WTC11 (cell line): Measurements from ENCODE around the gene NPIPB6. TPM values are rescaled to one million over a fixed set of nuclear protein-coding genes. Genes with fewer than 3 reads are reported as not detected.

Experiments used
- ATAC-seq: fragments of 200-7000 bp; cut with Tn5 transposase; 2 replicates; pipeline ENCODE4 v1.10.0; 2021; ENCODE audit warnings: mild to moderate bottlenecking, moderate library complexity
- CTCF ChIA-PET: fragments of 300-600 bp; sonication (Branson Sonifier 250); formaldehyde crosslinking; loops from one replicate; lab custom pipeline; 2021; ENCODE audit warnings: antibody characterized with exemption; lab: Charles Lee
- POLR2A ChIA-PET: fragments of 350-600 bp; sonication (Branson Sonifier 250); formaldehyde crosslinking; loops from one replicate; lab custom pipeline; 2021; ENCODE audit warnings: antibody characterized with exemption; lab: Charles Lee
- DNase-seq: peaks from one replicate; pipeline ENCODE4 v3.0.0; 2021; ENCODE audit warnings: low spot score
- H3K27ac Mint-ChIP-seq: 2 replicates; pipeline ENCODE4 v1.8.0; 2021; ENCODE audit warnings: mixed read lengths
- H3K27me3 Mint-ChIP-seq: 2 replicates; pipeline ENCODE4 v1.8.0; 2021; ENCODE audit warnings: low read depth, mild to moderate bottlenecking, moderate library complexity, mixed read lengths
- H3K36me3 Mint-ChIP-seq: 2 replicates; pipeline ENCODE4 v1.8.0; 2021; ENCODE audit warnings: mixed read lengths
- H3K4me1 Mint-ChIP-seq: 2 replicates; pipeline ENCODE4 v1.8.0; 2022; ENCODE audit warnings: mixed read lengths
- H3K4me3 Mint-ChIP-seq: 2 replicates; pipeline ENCODE4 v1.8.0; 2021; ENCODE audit warnings: mild to moderate bottlenecking, moderate library complexity, mixed read lengths
- H3K9me3 Mint-ChIP-seq: 2 replicates; pipeline ENCODE4 v1.8.0; 2021; ENCODE audit warnings: mixed read lengths
- ELF4 ChIP-seq: sonication (generic); formaldehyde crosslinking; IDR thresholded peaks from 2 replicates; pipeline ENCODE4 v1.8.1; 2022; ENCODE audit warnings: low read depth, mild to moderate bottlenecking, moderate library complexity, missing genetic modification reagents
- GTF2I ChIP-seq: fragments of 250-450 bp; sonication (Bioruptor Pico); conservative IDR thresholded peaks from 2 replicates; pipeline ENCODE4 v1.4.0; 2021; ENCODE audit warnings: mild to moderate bottlenecking
- NFYB ChIP-seq: sonication (generic); formaldehyde crosslinking; conservative IDR thresholded peaks from 2 replicates; pipeline ENCODE4 v1.8.0; 2022; ENCODE audit warnings: low read depth, missing genetic modification reagents
- NR2C2 ChIP-seq: sonication (generic); formaldehyde crosslinking; IDR thresholded peaks from 2 replicates; pipeline ENCODE4 v1.8.0; 2022; ENCODE audit warnings: mild to moderate bottlenecking, missing genetic modification reagents
- OVOL2 ChIP-seq: fragments of 250-450 bp; sonication (Bioruptor Pico); IDR thresholded peaks from 2 replicates; pipeline ENCODE4 v1.9.0; 2021; ENCODE audit warnings: mild to moderate bottlenecking, borderline replicate concordance
- PRRX2 ChIP-seq: fragments of 250-450 bp; sonication (Bioruptor Pico); IDR thresholded peaks from 2 replicates; pipeline ENCODE4 v1.8.0; 2021; ENCODE audit warnings: mild to moderate bottlenecking
- SOX15 ChIP-seq: fragments of 250-450 bp; sonication (Bioruptor Pico); IDR thresholded peaks from 2 replicates; pipeline ENCODE4 v1.9.0; 2021; ENCODE audit warnings: mild to moderate bottlenecking
- SP1 ChIP-seq: sonication (generic); formaldehyde crosslinking; conservative IDR thresholded peaks from 2 replicates; pipeline ENCODE4 v1.8.1; 2022; ENCODE audit warnings: missing genetic modification reagents
- TCF7 ChIP-seq: sonication (generic); formaldehyde crosslinking; IDR thresholded peaks from 2 replicates; pipeline ENCODE4 v1.8.0; 2022; ENCODE audit warnings: mild to moderate bottlenecking, low read depth, missing genetic modification reagents, moderate library complexity
- TP53 ChIP-seq: sonication (generic); formaldehyde crosslinking; IDR thresholded peaks from 2 replicates; pipeline ENCODE4 v1.8.1; 2023; ENCODE audit warnings: mild to moderate bottlenecking, missing genetic modification reagents
- ZNF232 ChIP-seq: sonication (generic); formaldehyde crosslinking; IDR thresholded peaks from 2 replicates; pipeline ENCODE4 v1.8.0; 2022; ENCODE audit warnings: mild to moderate bottlenecking, missing genetic modification reagents
- ZNF396 ChIP-seq: fragments of 250-450 bp; sonication (Bioruptor Pico); IDR thresholded peaks from 2 replicates; pipeline ENCODE4 v1.8.0; 2021; ENCODE audit warnings: mild to moderate bottlenecking, moderate library complexity, borderline replicate concordance
- total RNA-seq: library from RNA; stranded (reverse); gene quantifications from 3 replicates; pipeline ENCODE4 v1.2.3, GENCODE V29; 2021
- TF ChIP-seq, protein P1 (sequence below): sonication (generic); formaldehyde crosslinking; IDR thresholded peaks from 2 replicates; pipeline ENCODE4 v1.8.0; 2022; ENCODE audit warnings: mild to moderate bottlenecking, missing genetic modification reagents
- TF ChIP-seq, protein P2 (sequence below): fragments of 250-450 bp; sonication (Bioruptor Pico); IDR thresholded peaks from 2 replicates; pipeline ENCODE4 v1.9.0; 2021; ENCODE audit warnings: mild to moderate bottlenecking
- TF ChIP-seq, protein P3 (sequence below): sonication (generic); formaldehyde crosslinking; IDR thresholded peaks from 2 replicates; pipeline ENCODE4 v1.8.0; 2022; ENCODE audit warnings: mild to moderate bottlenecking, missing genetic modification reagents
- TF ChIP-seq, protein P4 (sequence below): sonication (generic); formaldehyde crosslinking; IDR thresholded peaks from 2 replicates; pipeline ENCODE4 v1.8.0; 2023; ENCODE audit warnings: mild to moderate bottlenecking, missing genetic modification reagents
- TF ChIP-seq, protein P5 (sequence below): sonication (generic); formaldehyde crosslinking; IDR thresholded peaks from 2 replicates; pipeline ENCODE4 v1.8.1; 2022; ENCODE audit warnings: mild to moderate bottlenecking, moderate library complexity, missing genetic modification reagents
- TF ChIP-seq, protein P6 (sequence below): sonication (generic); formaldehyde crosslinking; IDR thresholded peaks from 2 replicates; pipeline ENCODE4 v1.8.1; 2022; ENCODE audit warnings: mild to moderate bottlenecking, missing genetic modification reagents, moderate library complexity, borderline replicate concordance
- TF ChIP-seq, protein P7 (sequence below): sonication (generic); formaldehyde crosslinking; IDR thresholded peaks from 2 replicates; pipeline ENCODE4 v1.8.1; 2022; ENCODE audit warnings: missing genetic modification reagents, borderline replicate concordance
- TF ChIP-seq, protein P8 (sequence below): fragments of 250-450 bp; sonication (Bioruptor Pico); IDR thresholded peaks from 2 replicates; pipeline ENCODE4 v1.9.0; 2021; ENCODE audit warnings: mild to moderate bottlenecking

Gene NPIPB6
- total RNA-seq, 1 experiment from 2014 or later = 0.83 TPM

DNA sequence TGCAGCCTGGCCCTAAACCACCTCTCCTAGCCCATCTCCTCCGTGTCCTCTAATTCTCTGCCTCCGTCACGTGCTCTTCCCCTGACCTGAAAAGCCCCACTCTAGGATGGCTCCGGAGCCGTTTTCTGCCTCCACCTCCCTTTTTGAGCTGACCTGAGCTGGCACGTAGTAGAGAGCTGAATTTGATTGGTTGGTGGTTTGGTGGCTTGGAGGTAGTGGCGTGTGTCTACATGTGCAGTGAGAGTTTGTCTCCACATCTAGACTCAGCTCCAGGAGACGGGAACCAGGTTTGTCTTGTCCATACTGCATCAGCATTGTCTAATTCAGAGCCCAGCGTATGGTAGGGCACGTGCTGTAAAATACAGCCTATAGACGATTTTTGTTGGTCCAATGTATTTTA, 68.0 kb downstream of the NPIPB6 start (continued):
- TF ChIP-seq, protein P1, sequence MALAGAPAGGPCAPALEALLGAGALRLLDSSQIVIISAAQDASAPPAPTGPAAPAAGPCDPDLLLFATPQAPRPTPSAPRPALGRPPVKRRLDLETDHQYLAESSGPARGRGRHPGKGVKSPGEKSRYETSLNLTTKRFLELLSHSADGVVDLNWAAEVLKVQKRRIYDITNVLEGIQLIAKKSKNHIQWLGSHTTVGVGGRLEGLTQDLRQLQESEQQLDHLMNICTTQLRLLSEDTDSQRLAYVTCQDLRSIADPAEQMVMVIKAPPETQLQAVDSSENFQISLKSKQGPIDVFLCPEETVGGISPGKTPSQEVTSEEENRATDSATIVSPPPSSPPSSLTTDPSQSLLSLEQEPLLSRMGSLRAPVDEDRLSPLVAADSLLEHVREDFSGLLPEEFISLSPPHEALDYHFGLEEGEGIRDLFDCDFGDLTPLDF (CRISPR knock-in tag) = no peak
- TF ChIP-seq, protein P2, sequence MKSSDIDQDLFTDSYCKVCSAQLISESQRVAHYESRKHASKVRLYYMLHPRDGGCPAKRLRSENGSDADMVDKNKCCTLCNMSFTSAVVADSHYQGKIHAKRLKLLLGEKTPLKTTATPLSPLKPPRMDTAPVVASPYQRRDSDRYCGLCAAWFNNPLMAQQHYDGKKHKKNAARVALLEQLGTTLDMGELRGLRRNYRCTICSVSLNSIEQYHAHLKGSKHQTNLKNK (CRISPR knock-in tag) = no peak
- no peak for TF ChIP-seq PRRX2 (CRISPR knock-in tag)
- TF ChIP-seq NR2C2 (CRISPR knock-in tag) = no peak
- no peak for TF ChIP-seq ZNF396 (CRISPR knock-in tag)
- TF ChIP-seq TCF7 = no peak
- TF ChIP-seq, protein P3, sequence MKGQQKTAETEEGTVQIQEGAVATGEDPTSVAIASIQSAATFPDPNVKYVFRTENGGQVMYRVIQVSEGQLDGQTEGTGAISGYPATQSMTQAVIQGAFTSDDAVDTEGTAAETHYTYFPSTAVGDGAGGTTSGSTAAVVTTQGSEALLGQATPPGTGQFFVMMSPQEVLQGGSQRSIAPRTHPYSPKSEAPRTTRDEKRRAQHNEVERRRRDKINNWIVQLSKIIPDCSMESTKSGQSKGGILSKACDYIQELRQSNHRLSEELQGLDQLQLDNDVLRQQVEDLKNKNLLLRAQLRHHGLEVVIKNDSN = no peak
- TF ChIP-seq TP53 (CRISPR knock-in tag) = no peak

DNA sequence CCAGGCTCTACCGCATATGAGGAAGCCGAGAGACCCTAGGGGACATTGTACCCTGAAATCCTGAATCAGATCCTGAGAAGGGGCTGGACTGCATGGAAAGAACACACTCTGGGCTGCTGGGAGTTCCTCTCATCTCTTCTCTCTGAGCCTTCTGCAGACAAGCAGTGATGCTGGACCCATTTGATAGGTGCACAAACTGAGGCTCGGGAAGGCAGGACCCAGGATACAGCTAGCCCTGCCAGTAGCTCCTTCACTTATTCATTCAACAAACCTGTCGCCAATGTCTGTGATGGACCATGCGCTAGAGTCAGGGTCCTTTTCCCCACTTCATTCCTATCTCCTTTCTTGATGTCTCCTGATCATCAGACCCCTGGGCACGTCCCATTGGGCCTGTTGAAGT, 69.1 kb downstream of the NPIPB6 start:
- Mint-ChIP-seq H3K36me3 (peaks cover 18% of the 10 kb centered on the region), H3K9me3 (no peaks in the 10 kb centered on the region), H3K4me3 (peak overlapping the region; percentile 88), H3K4me1 (peaks cover 55% of the 10 kb centered on the region), H3K27ac (peak overlapping the region; percentile 87; the same call in 1 of the 2 replicates), H3K27me3 (no peaks in the 10 kb centered on the region)
- CTCF ChIA-PET = interaction anchor here (3.4 kb wide), 1 partner anchor 27 kb away, joined by 14 read pairs; no protein-coding TSS in a partner anchor
- no peak for DNase-seq
- POLR2A ChIA-PET = no interaction called here
- TF ChIP-seq SP1 (CRISPR knock-in tag) (no peak), ZNF232 (no peak), OVOL2 (CRISPR knock-in tag) (no peak), PRRX2 (CRISPR knock-in tag) (no peak), ELF4 (CRISPR knock-in tag) (no peak), GTF2I (CRISPR knock-in tag) (0 out of 2 replicates have a peak, but pooled peaks have one; percentile 15), SOX15 (CRISPR knock-in tag) (no peak), NR2C2 (CRISPR knock-in tag) (no peak), NFYB (no peak)
- TF ChIP-seq, protein P4, sequence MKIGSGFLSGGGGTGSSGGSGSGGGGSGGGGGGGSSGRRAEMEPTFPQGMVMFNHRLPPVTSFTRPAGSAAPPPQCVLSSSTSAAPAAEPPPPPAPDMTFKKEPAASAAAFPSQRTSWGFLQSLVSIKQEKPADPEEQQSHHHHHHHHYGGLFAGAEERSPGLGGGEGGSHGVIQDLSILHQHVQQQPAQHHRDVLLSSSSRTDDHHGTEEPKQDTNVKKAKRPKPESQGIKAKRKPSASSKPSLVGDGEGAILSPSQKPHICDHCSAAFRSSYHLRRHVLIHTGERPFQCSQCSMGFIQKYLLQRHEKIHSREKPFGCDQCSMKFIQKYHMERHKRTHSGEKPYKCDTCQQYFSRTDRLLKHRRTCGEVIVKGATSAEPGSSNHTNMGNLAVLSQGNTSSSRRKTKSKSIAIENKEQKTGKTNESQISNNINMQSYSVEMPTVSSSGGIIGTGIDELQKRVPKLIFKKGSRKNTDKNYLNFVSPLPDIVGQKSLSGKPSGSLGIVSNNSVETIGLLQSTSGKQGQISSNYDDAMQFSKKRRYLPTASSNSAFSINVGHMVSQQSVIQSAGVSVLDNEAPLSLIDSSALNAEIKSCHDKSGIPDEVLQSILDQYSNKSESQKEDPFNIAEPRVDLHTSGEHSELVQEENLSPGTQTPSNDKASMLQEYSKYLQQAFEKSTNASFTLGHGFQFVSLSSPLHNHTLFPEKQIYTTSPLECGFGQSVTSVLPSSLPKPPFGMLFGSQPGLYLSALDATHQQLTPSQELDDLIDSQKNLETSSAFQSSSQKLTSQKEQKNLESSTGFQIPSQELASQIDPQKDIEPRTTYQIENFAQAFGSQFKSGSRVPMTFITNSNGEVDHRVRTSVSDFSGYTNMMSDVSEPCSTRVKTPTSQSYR (CRISPR knock-in tag) = 0 out of 2 replicates have a peak, but pooled peaks have one; percentile 25
- TF ChIP-seq, protein P5, sequence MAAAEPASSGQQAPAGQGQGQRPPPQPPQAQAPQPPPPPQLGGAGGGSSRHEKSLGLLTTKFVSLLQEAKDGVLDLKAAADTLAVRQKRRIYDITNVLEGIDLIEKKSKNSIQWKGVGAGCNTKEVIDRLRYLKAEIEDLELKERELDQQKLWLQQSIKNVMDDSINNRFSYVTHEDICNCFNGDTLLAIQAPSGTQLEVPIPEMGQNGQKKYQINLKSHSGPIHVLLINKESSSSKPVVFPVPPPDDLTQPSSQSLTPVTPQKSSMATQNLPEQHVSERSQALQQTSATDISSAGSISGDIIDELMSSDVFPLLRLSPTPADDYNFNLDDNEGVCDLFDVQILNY (CRISPR knock-in tag) = no peak
- TF ChIP-seq, protein P6, sequence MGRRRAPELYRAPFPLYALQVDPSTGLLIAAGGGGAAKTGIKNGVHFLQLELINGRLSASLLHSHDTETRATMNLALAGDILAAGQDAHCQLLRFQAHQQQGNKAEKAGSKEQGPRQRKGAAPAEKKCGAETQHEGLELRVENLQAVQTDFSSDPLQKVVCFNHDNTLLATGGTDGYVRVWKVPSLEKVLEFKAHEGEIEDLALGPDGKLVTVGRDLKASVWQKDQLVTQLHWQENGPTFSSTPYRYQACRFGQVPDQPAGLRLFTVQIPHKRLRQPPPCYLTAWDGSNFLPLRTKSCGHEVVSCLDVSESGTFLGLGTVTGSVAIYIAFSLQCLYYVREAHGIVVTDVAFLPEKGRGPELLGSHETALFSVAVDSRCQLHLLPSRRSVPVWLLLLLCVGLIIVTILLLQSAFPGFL = no peak
- TF ChIP-seq, protein P7, sequence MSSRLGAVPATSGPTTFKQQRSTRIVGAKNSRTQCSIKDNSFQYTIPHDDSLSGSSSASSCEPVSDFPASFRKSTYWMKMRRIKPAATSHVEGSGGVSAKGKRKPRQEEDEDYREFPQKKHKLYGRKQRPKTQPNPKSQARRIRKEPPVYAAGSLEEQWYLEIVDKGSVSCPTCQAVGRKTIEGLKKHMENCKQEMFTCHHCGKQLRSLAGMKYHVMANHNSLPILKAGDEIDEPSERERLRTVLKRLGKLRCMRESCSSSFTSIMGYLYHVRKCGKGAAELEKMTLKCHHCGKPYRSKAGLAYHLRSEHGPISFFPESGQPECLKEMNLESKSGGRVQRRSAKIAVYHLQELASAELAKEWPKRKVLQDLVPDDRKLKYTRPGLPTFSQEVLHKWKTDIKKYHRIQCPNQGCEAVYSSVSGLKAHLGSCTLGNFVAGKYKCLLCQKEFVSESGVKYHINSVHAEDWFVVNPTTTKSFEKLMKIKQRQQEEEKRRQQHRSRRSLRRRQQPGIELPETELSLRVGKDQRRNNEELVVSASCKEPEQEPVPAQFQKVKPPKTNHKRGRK (CRISPR knock-in tag) = no peak
- TF ChIP-seq, protein P3 = no peak
- TF ChIP-seq, protein P8, sequence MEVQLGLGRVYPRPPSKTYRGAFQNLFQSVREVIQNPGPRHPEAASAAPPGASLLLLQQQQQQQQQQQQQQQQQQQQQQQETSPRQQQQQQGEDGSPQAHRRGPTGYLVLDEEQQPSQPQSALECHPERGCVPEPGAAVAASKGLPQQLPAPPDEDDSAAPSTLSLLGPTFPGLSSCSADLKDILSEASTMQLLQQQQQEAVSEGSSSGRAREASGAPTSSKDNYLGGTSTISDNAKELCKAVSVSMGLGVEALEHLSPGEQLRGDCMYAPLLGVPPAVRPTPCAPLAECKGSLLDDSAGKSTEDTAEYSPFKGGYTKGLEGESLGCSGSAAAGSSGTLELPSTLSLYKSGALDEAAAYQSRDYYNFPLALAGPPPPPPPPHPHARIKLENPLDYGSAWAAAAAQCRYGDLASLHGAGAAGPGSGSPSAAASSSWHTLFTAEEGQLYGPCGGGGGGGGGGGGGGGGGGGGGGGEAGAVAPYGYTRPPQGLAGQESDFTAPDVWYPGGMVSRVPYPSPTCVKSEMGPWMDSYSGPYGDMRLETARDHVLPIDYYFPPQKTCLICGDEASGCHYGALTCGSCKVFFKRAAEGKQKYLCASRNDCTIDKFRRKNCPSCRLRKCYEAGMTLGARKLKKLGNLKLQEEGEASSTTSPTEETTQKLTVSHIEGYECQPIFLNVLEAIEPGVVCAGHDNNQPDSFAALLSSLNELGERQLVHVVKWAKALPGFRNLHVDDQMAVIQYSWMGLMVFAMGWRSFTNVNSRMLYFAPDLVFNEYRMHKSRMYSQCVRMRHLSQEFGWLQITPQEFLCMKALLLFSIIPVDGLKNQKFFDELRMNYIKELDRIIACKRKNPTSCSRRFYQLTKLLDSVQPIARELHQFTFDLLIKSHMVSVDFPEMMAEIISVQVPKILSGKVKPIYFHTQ (CRISPR knock-in tag) = no peak
- TF ChIP-seq, all 79 proteins: peak for 2
- ATAC-seq = no peak
